GM21390 (cell line): ENCODE measurements around the gene AKT3.
A peak's percentile ranks its signal among the peaks of the same experiment; 100 is the strongest.

Source experiments
- ATAC-seq: cut with Tn5 transposase; IDR thresholded peaks from one replicate; pipeline ENCODE4 v1.9.1; 2021; ENCODE audit not compliant: unreplicated experiment

Gene AKT3

GRCh38 chr1:243520831-243521230, 329.2 kb downstream of the AKT3 start:
- no peak for ATAC-seq

GRCh38 chr1:243514927-243515326, 335.1 kb downstream of the AKT3 start:
- no peak for ATAC-seq

- ATAC-seq, result peak; percentile 76
Measured at GRCh38 chr1:243513726-243514491, 336.1 kb downstream of the AKT3 start.

- no peak for ATAC-seq
Measured at GRCh38 chr1:243510928-243511327, 339.1 kb downstream of the AKT3 start.

GRCh38 chr1:243508943-243509342, 341.1 kb downstream of the AKT3 start:
- no peak for ATAC-seq

- peak; percentile 60 for ATAC-seq
Measured at GRCh38 chr1:243508303-243508713, 341.7 kb downstream of the AKT3 start.

- ATAC-seq, result no peak
Measured at GRCh38 chr1:243507672-243508302, 342.3 kb downstream of the AKT3 start.

- no peak for ATAC-seq
Measured at GRCh38 chr1:243507001-243507671, 342.9 kb downstream of the AKT3 start.

GRCh38 chr1:243505986-243506689, 343.9 kb downstream of the AKT3 start:
- ATAC-seq, result peak; percentile 61

- no peak for ATAC-seq
Measured at GRCh38 chr1:243503155-243503554, 346.9 kb downstream of the AKT3 start.

GRCh38 chr1:243501002-243501401, 349.0 kb downstream of the AKT3 start:
- no peak for ATAC-seq

- no peak for ATAC-seq
Measured at GRCh38 chr1:243500512-243500911, 349.5 kb downstream of the AKT3 start.

GRCh38 chr1:243499711-243500110, 350.3 kb downstream of the AKT3 start:
- ATAC-seq, result no peak

GRCh38 chr1:243499248-243499647, 350.8 kb downstream of the AKT3 start:
- no peak for ATAC-seq

- no peak for ATAC-seq
Measured at GRCh38 chr1:243497939-243498681, 351.9 kb downstream of the AKT3 start.

GRCh38 chr1:243496806-243497205, 353.2 kb downstream of the AKT3 start:
- no peak for ATAC-seq

- no peak for ATAC-seq
Measured at GRCh38 chr1:243496187-243496646, 353.8 kb downstream of the AKT3 start.

- ATAC-seq, result no peak
Measured at GRCh38 chr1:243495442-243496186, 354.4 kb downstream of the AKT3 start.

- no peak for ATAC-seq
Measured at GRCh38 chr1:243494741-243495431, 355.2 kb downstream of the AKT3 start.
